OCI-M2 (cell line): ENCODE data around the gene QSOX1.

Experiments
- DNase-seq: peaks from one replicate; lab custom pipeline; 2025; ENCODE audit not compliant: unreplicated experiment; lab: John Stamatoyannopoulos, UW

The QSOX1 gene

GRCh38 chr1:180232521-180233043, 77.9 kb downstream of the QSOX1 start:
- DNase-seq = no peak

GRCh38 chr1:180233191-180234011, 78.7 kb downstream of the QSOX1 start:
- no peak for DNase-seq

- no peak for DNase-seq
These were observed 79.9 kb downstream of the QSOX1 start for GRCh38 chr1:180234369-180235076.

DNA sequence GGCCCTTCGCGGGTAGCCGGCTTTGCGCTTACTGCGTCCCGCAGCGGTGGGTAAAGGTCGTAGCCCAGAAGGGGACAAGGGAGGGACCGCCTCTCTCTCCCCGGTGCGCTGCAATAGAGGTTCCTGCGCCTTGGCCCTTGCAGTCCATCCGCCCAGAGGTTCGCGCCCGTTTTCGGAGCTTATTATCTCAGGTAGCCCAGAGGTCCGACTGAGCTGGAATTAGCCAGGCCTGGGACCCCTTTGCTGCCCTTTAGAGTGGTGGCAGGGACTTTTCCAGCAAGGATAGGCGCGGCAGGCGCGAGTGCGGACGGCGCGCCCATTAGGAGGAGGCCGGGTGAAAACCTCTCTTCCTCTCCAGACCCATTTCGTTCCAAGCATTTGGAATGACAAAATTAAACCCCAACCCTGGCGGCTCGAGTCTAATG, 80.4 kb downstream of the QSOX1 start:
- no peak for DNase-seq

- no peak for DNase-seq
These were observed 81.0 kb downstream of the QSOX1 start for GRCh38 chr1:180235502-180236239.

- no peak for DNase-seq
These were observed 82.2 kb downstream of the QSOX1 start for GRCh38 chr1:180236698-180237509.

- no peak for DNase-seq
These were observed 83.3 kb downstream of the QSOX1 start for GRCh38 chr1:180237869-180238476.

DNA sequence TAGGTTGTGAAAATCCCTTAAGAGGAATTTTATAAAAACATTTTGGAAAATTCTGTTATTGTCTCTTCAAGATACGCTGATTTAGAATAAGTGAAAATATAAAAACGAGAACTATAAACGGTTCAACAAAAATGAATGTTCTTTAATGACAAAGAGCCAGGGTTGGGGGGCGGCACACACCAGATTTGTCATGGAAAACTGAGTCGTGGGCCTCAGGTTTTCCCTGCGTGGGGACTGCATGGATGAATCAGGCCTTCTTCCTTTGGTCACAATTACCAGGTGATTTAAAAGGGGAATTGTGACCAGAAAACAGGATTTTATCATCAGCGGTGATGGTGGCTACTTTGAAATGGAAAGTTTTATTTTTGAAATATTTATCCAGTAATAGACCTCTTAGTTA, 84.0 kb downstream of the QSOX1 start:
- DNase-seq = no peak

GRCh38 chr1:180239145-180240096, 84.8 kb downstream of the QSOX1 start:
- no peak for DNase-seq

DNA sequence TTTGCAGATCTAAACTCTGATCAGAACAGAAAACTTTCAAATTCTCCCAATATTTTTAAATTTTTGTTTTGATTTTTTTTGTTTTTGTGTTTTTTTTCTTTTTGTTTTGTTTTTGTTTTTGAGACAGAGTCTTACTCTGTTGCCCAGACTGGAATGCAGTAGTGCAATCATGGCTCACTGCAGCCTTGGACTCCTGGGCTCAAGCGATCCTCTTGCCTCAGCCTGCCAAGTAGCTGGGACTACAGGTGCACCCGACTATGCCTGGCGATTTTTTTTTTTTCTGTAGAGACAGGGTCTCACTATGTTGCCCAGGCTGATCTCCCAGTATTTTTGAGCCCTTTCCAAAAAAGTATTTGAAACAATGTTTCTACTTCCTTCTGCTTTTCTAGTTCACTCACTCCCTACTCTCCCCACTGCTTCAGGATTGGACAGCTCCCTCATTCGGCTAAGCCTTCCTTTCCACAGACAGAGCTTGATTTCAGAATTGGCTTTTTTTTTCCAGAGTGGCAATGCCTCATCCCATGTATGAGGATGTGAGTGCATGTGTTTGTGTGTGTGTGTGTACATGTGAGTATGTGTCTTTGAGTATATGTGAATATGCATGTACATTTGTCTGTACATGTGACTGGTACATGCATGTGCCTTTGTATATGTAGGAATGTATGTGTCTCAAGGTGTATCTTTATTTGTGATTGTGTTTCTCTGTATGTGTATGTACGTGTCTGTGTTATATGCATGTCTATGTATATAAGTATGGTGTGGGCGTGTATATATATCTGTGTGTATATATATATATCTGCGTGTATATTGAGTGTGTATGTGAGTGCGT, 87.3 kb downstream of the QSOX1 start:
- DNase-seq = no peak

GRCh38 chr1:180243517-180244221, 89.0 kb downstream of the QSOX1 start:
- DNase-seq = no peak

GRCh38 chr1:180244840-180245239, 90.2 kb downstream of the QSOX1 start:
- DNase-seq = no peak

GRCh38 chr1:180246579-180246978, 91.9 kb downstream of the QSOX1 start:
- DNase-seq = no peak

DNA sequence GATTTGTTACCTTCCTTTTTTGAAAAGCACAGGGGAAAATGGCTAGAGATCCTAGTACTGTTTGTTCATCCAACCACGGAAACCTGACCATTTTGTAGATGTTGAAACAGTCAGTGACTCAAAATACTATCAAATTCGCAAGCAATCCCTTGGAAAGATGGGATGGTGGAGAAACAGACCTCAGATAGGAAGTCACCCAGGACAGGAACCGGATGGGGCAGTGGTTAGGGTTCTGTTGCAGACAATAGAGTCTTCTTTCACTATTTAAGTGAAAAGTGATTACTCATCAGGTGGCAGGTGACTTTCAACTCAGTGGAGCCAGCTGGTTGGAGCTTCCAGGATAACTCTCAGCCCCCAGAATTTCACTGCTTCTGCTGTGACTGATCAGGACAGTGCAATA, 92.4 kb downstream of the QSOX1 start:
- DNase-seq = no peak

DNA sequence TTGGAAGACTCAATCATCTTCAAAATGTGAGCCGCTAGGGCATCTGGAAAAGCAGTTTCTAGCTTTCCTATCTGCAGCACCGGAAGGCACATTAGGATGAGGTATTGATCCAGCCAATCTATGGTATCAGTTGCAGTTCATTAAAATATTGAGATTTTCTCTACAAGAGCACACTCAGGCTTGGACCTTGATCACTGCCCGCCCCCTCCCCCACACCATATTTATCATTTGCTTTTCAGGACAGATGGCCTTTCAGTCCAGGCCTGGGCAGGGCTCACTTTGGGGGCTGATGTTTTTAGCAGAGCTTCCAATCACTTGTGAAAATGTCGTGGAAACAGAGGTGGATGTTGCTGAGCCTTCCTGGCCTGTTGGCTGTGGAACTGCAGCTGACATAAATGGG, 92.9 kb downstream of the QSOX1 start:
- no peak for DNase-seq

- DNase-seq = no peak
These were observed 93.5 kb downstream of the QSOX1 start for GRCh38 chr1:180248176-180248575.
